ENCODE results near the gene MBOAT7. TPM values are rescaled to one million over a fixed set of nuclear protein-coding genes. Genes with fewer than 3 reads are reported as not detected.

Gene MBOAT7
- total RNA-seq, 2 experiments from 2014 or later = 18.1 to 25.0 TPM

- Histone ChIP-seq H3K4me2 (ENCODE audit: low read length) (no peak overlapping the region), H3K9me2 (ENCODE audit: insufficient read depth, low read length) (no peaks in the 10 kb centered on the region), H3K4me3 (ENCODE audit: low read depth, low read length, poor library complexity, severe bottlenecking) (no peak overlapping the region), H3K27ac (ENCODE audit: low read depth, low read length, poor library complexity, severe bottlenecking) (no peak overlapping the region), H3K79me2 (ENCODE audit: insufficient read depth, low read depth, low read length) (peaks cover 6% of the 10 kb centered on the region; the same call in 1 of the 2 replicates), H4K20me1 (ENCODE audit: insufficient read depth, low read length) (no peaks in the 10 kb centered on the region), H2AFZ (ENCODE audit: low read length) (no peak overlapping the region), H3K9me3 (ENCODE audit: low read length) (no peaks in the 10 kb centered on the region), H3K4me1 (ENCODE audit: insufficient read depth, low read length, poor library complexity, severe bottlenecking) (peaks cover 28% of the 10 kb centered on the region), H3K36me3 (ENCODE audit: insufficient read depth, low read length) (peaks cover 61% of the 10 kb centered on the region)
- DNase-seq (ENCODE audit: low spot score) = no peak
- no peak for TF ChIP-seq EZH2phosphoT487 (IDR thresholded peaks at IDR 0.05; ENCODE audit: borderline replicate concordance, low read depth, low read length)
- no peak for TF ChIP-seq CTCF (conservative IDR thresholded peaks at IDR 0.05; ENCODE audit: low read length)
- POLR2A ChIA-PET = interaction anchor here (1.2 kb wide), 1 partner anchor 20 kb away, joined by 5 read pairs; the partner anchor contains the start of gene CNOT3
- BruUV-seq (replicated peaks) = no TSS peak
- intact Hi-C loops (cut with micrococcal nuclease; ENCODE audit: unreplicated experiment) = no loop called here
- CTCF ChIA-PET (ENCODE audit: unreplicated experiment) = no interaction called here
Observed at GRCh38 chr19:54156953-54157352, 32.4 kb downstream of the MBOAT7 start.

- TF ChIP-seq EZH2phosphoT487 (IDR thresholded peaks at IDR 0.05; ENCODE audit: borderline replicate concordance, low read depth, low read length) = no peak
- no peak for TF ChIP-seq CTCF (conservative IDR thresholded peaks at IDR 0.05; ENCODE audit: low read length)
- Histone ChIP-seq H3K27ac (ENCODE audit: low read depth, low read length, poor library complexity, severe bottlenecking) (no peak overlapping the region), H4K20me1 (ENCODE audit: insufficient read depth, low read length) (no peaks in the 10 kb centered on the region), H3K36me3 (ENCODE audit: insufficient read depth, low read length) (peaks cover 65% of the 10 kb centered on the region), H3K4me2 (ENCODE audit: low read length) (no peak overlapping the region), H3K9me3 (ENCODE audit: low read length) (no peaks in the 10 kb centered on the region), H3K79me2 (ENCODE audit: insufficient read depth, low read depth, low read length) (peaks cover 6% of the 10 kb centered on the region; the same call in 1 of the 2 replicates), H3K4me3 (ENCODE audit: low read depth, low read length, poor library complexity, severe bottlenecking) (no peak overlapping the region), H2AFZ (ENCODE audit: low read length) (no peak overlapping the region), H3K4me1 (ENCODE audit: insufficient read depth, low read length, poor library complexity, severe bottlenecking) (peaks cover 25% of the 10 kb centered on the region), H3K9me2 (ENCODE audit: insufficient read depth, low read length) (no peaks in the 10 kb centered on the region)
- BruUV-seq (replicated peaks) = no TSS peak
- ChIA-PET CTCF (ENCODE audit: unreplicated experiment) (no interaction called here), POLR2A (interaction anchor here (1.2 kb wide), 1 partner anchor 19 kb away, joined by 5 read pairs; the partner anchor contains the start of gene CNOT3)
- intact Hi-C loops (cut with micrococcal nuclease; ENCODE audit: unreplicated experiment) = no loop called here
- DNase-seq (ENCODE audit: low spot score) = no peak
Observed at GRCh38 chr19:54156490-54156889, 32.9 kb downstream of the MBOAT7 start.

- no TSS peak for BruUV-seq (replicated peaks)
- no peak overlapping the region for H2AFZ ChIP-seq (ENCODE audit: low read length)
- H3K9me3 ChIP-seq (ENCODE audit: low read length) = no peaks in the 10 kb centered on the region
- peaks cover 19% of the 10 kb centered on the region for H3K4me1 ChIP-seq (ENCODE audit: insufficient read depth, low read length, poor library complexity, severe bottlenecking)
- peaks cover 6% of the 10 kb centered on the region; the same call in 1 of the 2 replicates for H3K79me2 ChIP-seq (ENCODE audit: insufficient read depth, low read depth, low read length)
- DNase-seq (ENCODE audit: low spot score) = no peak
- CTCF ChIA-PET (ENCODE audit: unreplicated experiment) = no interaction called here
- no peak overlapping the region for H3K27ac ChIP-seq (ENCODE audit: low read depth, low read length, poor library complexity, severe bottlenecking)
- TF ChIP-seq EZH2phosphoT487 (IDR thresholded peaks at IDR 0.05; ENCODE audit: borderline replicate concordance, low read depth, low read length) = no peak
- TF ChIP-seq CTCF (conservative IDR thresholded peaks at IDR 0.05; ENCODE audit: low read length) = no peak
- H3K36me3 ChIP-seq (ENCODE audit: insufficient read depth, low read length) = peaks cover 72% of the 10 kb centered on the region
- intact Hi-C loops (cut with micrococcal nuclease; ENCODE audit: unreplicated experiment) = no loop called here
- no peak overlapping the region for H3K4me2 ChIP-seq (ENCODE audit: low read length)
- no peaks in the 10 kb centered on the region for H3K9me2 ChIP-seq (ENCODE audit: insufficient read depth, low read length)
- no peaks in the 10 kb centered on the region for H4K20me1 ChIP-seq (ENCODE audit: insufficient read depth, low read length)
- POLR2A ChIA-PET = interaction anchor here (1.2 kb wide), 1 partner anchor 19 kb away, joined by 5 read pairs; the partner anchor contains the start of gene CNOT3
- no peak overlapping the region for H3K4me3 ChIP-seq (ENCODE audit: low read depth, low read length, poor library complexity, severe bottlenecking)
Observed at GRCh38 chr19:54155694-54156093, 33.7 kb downstream of the MBOAT7 start.
